ENCODE data around the gene BCO2.
"Not testable (repeated sequence)": the region's sequence is repeated elsewhere in the genome, so short reads cannot be mapped to it uniquely, and the experiment has no call there.

The BCO2 gene

GRCh38 chr11:112182867-112183266 lies 7.6 kb downstream of the BCO2 start:
- no peaks in the 10 kb centered on the region for H3K27me3 ChIP-seq (ENCODE audit: control insufficient read depth in 5 of 5, insufficient read depth in 4 of 5, low read length in 5 of 5)
- no peaks in the 10 kb centered on the region for H3K9me3 ChIP-seq (ENCODE audit: control insufficient read depth in 5 of 5, low read length in 5 of 5)
- peaks cover 0 to 6% (median 0%) of the 10 kb centered on the region in 5 donors for H3K4me1 ChIP-seq (ENCODE audit: control insufficient read depth in 5 of 5, insufficient read depth in 5 of 5, low read length in 5 of 5)
- H3K36me3 ChIP-seq (ENCODE audit: control insufficient read depth in 5 of 5, insufficient read depth in 5 of 5, low read length in 5 of 5): no peaks in the 10 kb centered on the region
- H3K27ac ChIP-seq (ENCODE audit: low read depth, low read length): no peak overlapping the region
- no peak overlapping the region for H3K9ac ChIP-seq (ENCODE audit: low read length in 5 of 5)
- no peak overlapping the region for H3K4me3 ChIP-seq (ENCODE audit: low read depth in 1 of 5, low read length in 5 of 5)

GRCh38 chr11:112185883-112186282 lies 10.6 kb downstream of the BCO2 start:
- H3K4me1 ChIP-seq (ENCODE audit: control insufficient read depth in 5 of 5, insufficient read depth in 5 of 5, low read length in 5 of 5): peaks cover 0 to 6% (median 0%) of the 10 kb centered on the region in 5 donors
- H3K27me3 ChIP-seq (ENCODE audit: control insufficient read depth in 5 of 5, insufficient read depth in 4 of 5, low read length in 5 of 5): no peaks in the 10 kb centered on the region
- H3K9ac ChIP-seq (ENCODE audit: low read length in 5 of 5): no peak overlapping the region
- no peak overlapping the region for H3K27ac ChIP-seq (ENCODE audit: low read depth, low read length)
- H3K9me3 ChIP-seq (ENCODE audit: control insufficient read depth in 5 of 5, low read length in 5 of 5): no peaks in the 10 kb centered on the region
- no peak overlapping the region for H3K4me3 ChIP-seq (ENCODE audit: low read depth in 1 of 5, low read length in 5 of 5)
- H3K36me3 ChIP-seq (ENCODE audit: control insufficient read depth in 5 of 5, insufficient read depth in 5 of 5, low read length in 5 of 5): no peaks in the 10 kb centered on the region

- H3K27ac ChIP-seq (ENCODE audit: low read depth, low read length): no peak overlapping the region
- no peaks in the 10 kb centered on the region for H3K27me3 ChIP-seq (ENCODE audit: control insufficient read depth in 5 of 5, insufficient read depth in 4 of 5, low read length in 5 of 5)
- H3K9ac ChIP-seq (ENCODE audit: low read length in 5 of 5): no peak overlapping the region
- no peaks in the 10 kb centered on the region for H3K36me3 ChIP-seq (ENCODE audit: control insufficient read depth in 5 of 5, insufficient read depth in 5 of 5, low read length in 5 of 5)
- no peaks in the 10 kb centered on the region for H3K9me3 ChIP-seq (ENCODE audit: control insufficient read depth in 5 of 5, low read length in 5 of 5)
- H3K4me1 ChIP-seq (ENCODE audit: control insufficient read depth in 5 of 5, insufficient read depth in 5 of 5, low read length in 5 of 5): peaks cover 0 to 6% (median 0%) of the 10 kb centered on the region in 5 donors
- H3K4me3 ChIP-seq (ENCODE audit: low read depth in 1 of 5, low read length in 5 of 5): no peak overlapping the region
These were observed 11.0 kb downstream of the BCO2 start for GRCh38 chr11:112186304-112186703.

GRCh38 chr11:112195113-112195512 lies 19.8 kb downstream of the BCO2 start:
- H3K9me3 ChIP-seq (ENCODE audit: control insufficient read depth in 5 of 5, low read length in 5 of 5); H3K27ac ChIP-seq (ENCODE audit: low read depth, low read length): not testable (repeated sequence)

GRCh38 chr11:112195951-112196351 lies 20.6 kb downstream of the BCO2 start:
- H3K4me3 ChIP-seq (ENCODE audit: low read depth in 1 of 5, low read length in 5 of 5): no peak overlapping the region
- H3K36me3 ChIP-seq (ENCODE audit: control insufficient read depth in 5 of 5, insufficient read depth in 5 of 5, low read length in 5 of 5): no peaks in the 10 kb centered on the region
- no peak overlapping the region for H3K27ac ChIP-seq (ENCODE audit: low read depth, low read length)
- H3K9me3 ChIP-seq (ENCODE audit: control insufficient read depth in 5 of 5, low read length in 5 of 5): no peaks in the 10 kb centered on the region
- H3K27me3 ChIP-seq (ENCODE audit: control insufficient read depth in 5 of 5, insufficient read depth in 4 of 5, low read length in 5 of 5): no peaks in the 10 kb centered on the region
- H3K4me1 ChIP-seq (ENCODE audit: control insufficient read depth in 5 of 5, insufficient read depth in 5 of 5, low read length in 5 of 5): no peaks in the 10 kb centered on the region
- no peak overlapping the region for H3K9ac ChIP-seq (ENCODE audit: low read length in 5 of 5)

More at GRCh38 chr11:112195113-112195512, 19.8 kb downstream of the BCO2 start:
- H3K27me3 ChIP-seq (ENCODE audit: control insufficient read depth in 5 of 5, insufficient read depth in 4 of 5, low read length in 5 of 5); H3K4me3 ChIP-seq (ENCODE audit: low read depth in 1 of 5, low read length in 5 of 5); H3K4me1 ChIP-seq (ENCODE audit: control insufficient read depth in 5 of 5, insufficient read depth in 5 of 5, low read length in 5 of 5); H3K9ac ChIP-seq (ENCODE audit: low read length in 5 of 5); H3K36me3 ChIP-seq (ENCODE audit: control insufficient read depth in 5 of 5, insufficient read depth in 5 of 5, low read length in 5 of 5): not testable (repeated sequence)

- Histone ChIP-seq H3K9ac (ENCODE audit: low read length in 5 of 5) (no peak overlapping the region), H3K27ac (ENCODE audit: low read depth, low read length) (no peak overlapping the region), H3K36me3 (ENCODE audit: control insufficient read depth in 5 of 5, insufficient read depth in 5 of 5, low read length in 5 of 5) (no peaks in the 10 kb centered on the region), H3K4me3 (ENCODE audit: low read depth in 1 of 5, low read length in 5 of 5) (no peak overlapping the region), H3K9me3 (ENCODE audit: control insufficient read depth in 5 of 5, low read length in 5 of 5) (no peaks in the 10 kb centered on the region), H3K27me3 (ENCODE audit: control insufficient read depth in 5 of 5, insufficient read depth in 4 of 5, low read length in 5 of 5) (no peaks in the 10 kb centered on the region), H3K4me1 (ENCODE audit: control insufficient read depth in 5 of 5, insufficient read depth in 5 of 5, low read length in 5 of 5) (no peaks in the 10 kb centered on the region)
These were observed 21.3 kb downstream of the BCO2 start for GRCh38 chr11:112196519-112197087.

GRCh38 chr11:112199101-112199500 lies 23.8 kb downstream of the BCO2 start:
- H3K9me3 ChIP-seq (ENCODE audit: control insufficient read depth in 5 of 5, low read length in 5 of 5); H3K4me1 ChIP-seq (ENCODE audit: control insufficient read depth in 5 of 5, insufficient read depth in 5 of 5, low read length in 5 of 5); H3K27ac ChIP-seq (ENCODE audit: low read depth, low read length); H3K27me3 ChIP-seq (ENCODE audit: control insufficient read depth in 5 of 5, insufficient read depth in 4 of 5, low read length in 5 of 5); H3K4me3 ChIP-seq (ENCODE audit: low read depth in 1 of 5, low read length in 5 of 5); H3K36me3 ChIP-seq (ENCODE audit: control insufficient read depth in 5 of 5, insufficient read depth in 5 of 5, low read length in 5 of 5); H3K9ac ChIP-seq (ENCODE audit: low read length in 5 of 5): not testable (repeated sequence)

- Histone ChIP-seq H3K4me3 (ENCODE audit: low read depth in 1 of 5, low read length in 5 of 5) (no peak overlapping the region), H3K9me3 (ENCODE audit: control insufficient read depth in 5 of 5, low read length in 5 of 5) (no peaks in the 10 kb centered on the region), H3K9ac (ENCODE audit: low read length in 5 of 5) (no peak overlapping the region), H3K36me3 (ENCODE audit: control insufficient read depth in 5 of 5, insufficient read depth in 5 of 5, low read length in 5 of 5) (peaks cover 0 to 3% (median 0%) of the 10 kb centered on the region in 5 donors), H3K27ac (ENCODE audit: low read depth, low read length) (no peak overlapping the region), H3K27me3 (ENCODE audit: control insufficient read depth in 5 of 5, insufficient read depth in 4 of 5, low read length in 5 of 5) (no peaks in the 10 kb centered on the region), H3K4me1 (ENCODE audit: control insufficient read depth in 5 of 5, insufficient read depth in 5 of 5, low read length in 5 of 5) (no peaks in the 10 kb centered on the region)
These were observed 24.9 kb downstream of the BCO2 start for GRCh38 chr11:112200252-112200651.

- Histone ChIP-seq H3K4me1 (ENCODE audit: control insufficient read depth in 5 of 5, insufficient read depth in 5 of 5, low read length in 5 of 5) (no peaks in the 10 kb centered on the region), H3K9me3 (ENCODE audit: control insufficient read depth in 5 of 5, low read length in 5 of 5) (no peaks in the 10 kb centered on the region), H3K4me3 (ENCODE audit: low read depth in 1 of 5, low read length in 5 of 5) (no peak overlapping the region), H3K27ac (ENCODE audit: low read depth, low read length) (no peak overlapping the region), H3K36me3 (ENCODE audit: control insufficient read depth in 5 of 5, insufficient read depth in 5 of 5, low read length in 5 of 5) (peaks cover 0 to 3% (median 0%) of the 10 kb centered on the region in 5 donors), H3K9ac (ENCODE audit: low read length in 5 of 5) (no peak overlapping the region), H3K27me3 (ENCODE audit: control insufficient read depth in 5 of 5, insufficient read depth in 4 of 5, low read length in 5 of 5) (no peaks in the 10 kb centered on the region)
These were observed 30.8 kb downstream of the BCO2 start for GRCh38 chr11:112206071-112206470.

- no peaks in the 10 kb centered on the region for H3K4me1 ChIP-seq (ENCODE audit: control insufficient read depth in 5 of 5, insufficient read depth in 5 of 5, low read length in 5 of 5)
- H3K9ac ChIP-seq (ENCODE audit: low read length in 5 of 5): no peak overlapping the region
- no peak overlapping the region for H3K27ac ChIP-seq (ENCODE audit: low read depth, low read length)
- no peaks in the 10 kb centered on the region for H3K27me3 ChIP-seq (ENCODE audit: control insufficient read depth in 5 of 5, insufficient read depth in 4 of 5, low read length in 5 of 5)
- no peaks in the 10 kb centered on the region for H3K9me3 ChIP-seq (ENCODE audit: control insufficient read depth in 5 of 5, low read length in 5 of 5)
- no peak overlapping the region for H3K4me3 ChIP-seq (ENCODE audit: low read depth in 1 of 5, low read length in 5 of 5)
- H3K36me3 ChIP-seq (ENCODE audit: control insufficient read depth in 5 of 5, insufficient read depth in 5 of 5, low read length in 5 of 5): no peaks in the 10 kb centered on the region
These were observed 35.6 kb downstream of the BCO2 start for GRCh38 chr11:112210890-112211289.

- H3K36me3 ChIP-seq (ENCODE audit: control insufficient read depth in 5 of 5, insufficient read depth in 5 of 5, low read length in 5 of 5): no peaks in the 10 kb centered on the region
- H3K9ac ChIP-seq (ENCODE audit: low read length in 5 of 5): no peak overlapping the region
- no peaks in the 10 kb centered on the region for H3K9me3 ChIP-seq (ENCODE audit: control insufficient read depth in 5 of 5, low read length in 5 of 5)
- H3K4me1 ChIP-seq (ENCODE audit: control insufficient read depth in 5 of 5, insufficient read depth in 5 of 5, low read length in 5 of 5): no peaks in the 10 kb centered on the region
- H3K27me3 ChIP-seq (ENCODE audit: control insufficient read depth in 5 of 5, insufficient read depth in 4 of 5, low read length in 5 of 5): no peaks in the 10 kb centered on the region
- H3K4me3 ChIP-seq (ENCODE audit: low read depth in 1 of 5, low read length in 5 of 5): no peak overlapping the region
- no peak overlapping the region for H3K27ac ChIP-seq (ENCODE audit: low read depth, low read length)
These were observed 36.2 kb downstream of the BCO2 start for GRCh38 chr11:112211536-112211935.
